Measurements from ENCODE around the gene MYH11. TPM values are rescaled to one million over a fixed set of nuclear protein-coding genes. Genes with fewer than 3 reads are reported as not detected.

The MYH11 gene
- total and polyA plus RNA-seq, 7 donors, result 6.1 to 26.4 (median 14.1) TPM

- Histone ChIP-seq H3K27me3 (ENCODE audit: insufficient read depth in 3 of 3, low read length in 2 of 3) (peaks cover 0 to 2% (median 0%) of the 10 kb centered on the region in 3 donors), H3K36me3 (ENCODE audit: insufficient read depth in 1 of 2, low read depth in 1 of 2) (no peaks in the 10 kb centered on the region), H3K4me3 (no peak overlapping the region), H3K4me1 (no peaks in the 10 kb centered on the region), H3K9me3 (no peaks in the 10 kb centered on the region), H3K27ac (no peak overlapping the region)
- ATAC-seq (no peak), DNase-seq (no peak)
- 75 to 81% (median 81%) methylated on average over 6 of the region's 6 CpGs for WGBS, 3 donors
- TF ChIP-seq, protein P1, sequence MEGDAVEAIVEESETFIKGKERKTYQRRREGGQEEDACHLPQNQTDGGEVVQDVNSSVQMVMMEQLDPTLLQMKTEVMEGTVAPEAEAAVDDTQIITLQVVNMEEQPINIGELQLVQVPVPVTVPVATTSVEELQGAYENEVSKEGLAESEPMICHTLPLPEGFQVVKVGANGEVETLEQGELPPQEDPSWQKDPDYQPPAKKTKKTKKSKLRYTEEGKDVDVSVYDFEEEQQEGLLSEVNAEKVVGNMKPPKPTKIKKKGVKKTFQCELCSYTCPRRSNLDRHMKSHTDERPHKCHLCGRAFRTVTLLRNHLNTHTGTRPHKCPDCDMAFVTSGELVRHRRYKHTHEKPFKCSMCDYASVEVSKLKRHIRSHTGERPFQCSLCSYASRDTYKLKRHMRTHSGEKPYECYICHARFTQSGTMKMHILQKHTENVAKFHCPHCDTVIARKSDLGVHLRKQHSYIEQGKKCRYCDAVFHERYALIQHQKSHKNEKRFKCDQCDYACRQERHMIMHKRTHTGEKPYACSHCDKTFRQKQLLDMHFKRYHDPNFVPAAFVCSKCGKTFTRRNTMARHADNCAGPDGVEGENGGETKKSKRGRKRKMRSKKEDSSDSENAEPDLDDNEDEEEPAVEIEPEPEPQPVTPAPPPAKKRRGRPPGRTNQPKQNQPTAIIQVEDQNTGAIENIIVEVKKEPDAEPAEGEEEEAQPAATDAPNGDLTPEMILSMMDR (IDR thresholded peaks at IDR 0.05), result no peak
- intact Hi-C loops (cut with DNase I), result loop anchor here (5.0 kb wide), 2 partner anchors 38 to 358 kb away; no protein-coding TSS in a partner anchor
These were observed 77.7 kb downstream of the MYH11 start for GRCh38 chr16:15778999-15779614.

- H3K9me3 ChIP-seq, result no peaks in the 10 kb centered on the region
- DNase-seq (no peak), ATAC-seq (no peak)
- 80 to 88% (median 81%) methylated on average over 8 of the region's 8 CpGs for WGBS, 3 donors
- intact Hi-C loops (cut with DNase I), result loop anchor here (5.0 kb wide), 2 partner anchors 39 to 359 kb away; no protein-coding TSS in a partner anchor
- no peak overlapping the region for H3K27ac ChIP-seq
- no peaks in the 10 kb centered on the region for H3K36me3 ChIP-seq (ENCODE audit: insufficient read depth in 1 of 2, low read depth in 1 of 2)
- H3K27me3 ChIP-seq (ENCODE audit: insufficient read depth in 3 of 3, low read length in 2 of 3), result peaks cover 0 to 2% (median 0%) of the 10 kb centered on the region in 3 donors
- TF ChIP-seq, protein P1 (IDR thresholded peaks at IDR 0.05), result no peak
- no peaks in the 10 kb centered on the region for H3K4me1 ChIP-seq
- no peak overlapping the region for H3K4me3 ChIP-seq
These were observed 78.6 kb downstream of the MYH11 start for GRCh38 chr16:15778204-15778743.

GRCh38 chr16:15777533-15778203, 79.2 kb downstream of the MYH11 start:
- H3K27ac ChIP-seq, result no peak overlapping the region
- intact Hi-C loops (cut with DNase I), result loop anchor here (5.0 kb wide), 2 partner anchors 40 to 360 kb away; no protein-coding TSS in a partner anchor
- DNase-seq (no peak), ATAC-seq (peak in 1 of 4 donors; percentile 44)
- no peaks in the 10 kb centered on the region for H3K36me3 ChIP-seq (ENCODE audit: insufficient read depth in 1 of 2, low read depth in 1 of 2)
- no peaks in the 10 kb centered on the region for H3K27me3 ChIP-seq (ENCODE audit: insufficient read depth in 3 of 3, low read length in 2 of 3)
- WGBS, 3 donors, result 61 to 65% (median 62%) methylated on average over 11 of the region's 11 CpGs
- no peaks in the 10 kb centered on the region for H3K4me1 ChIP-seq
- TF ChIP-seq, protein P1 (IDR thresholded peaks at IDR 0.05), result peak; percentile 38
- no peaks in the 10 kb centered on the region for H3K9me3 ChIP-seq
- no peak overlapping the region for H3K4me3 ChIP-seq

DNA sequence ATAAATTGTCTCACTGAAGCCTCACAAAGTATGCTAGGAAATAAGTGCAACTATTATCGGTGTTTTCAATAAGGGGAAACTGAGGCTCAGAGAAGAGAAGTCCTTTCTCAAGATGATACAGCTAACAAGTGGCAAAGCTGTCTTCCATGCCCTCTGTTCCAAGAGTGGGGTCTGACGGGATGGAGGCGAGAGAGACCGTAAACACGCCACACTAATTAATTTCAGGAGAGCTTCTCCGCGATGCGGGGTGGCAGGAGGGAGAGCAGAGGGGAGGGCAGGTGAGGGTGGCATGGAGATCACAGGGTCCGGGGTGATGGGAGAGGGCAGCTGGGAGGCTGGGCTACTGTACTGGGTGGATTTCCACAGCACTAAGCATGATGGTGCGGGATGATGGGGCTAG, 80.3 kb downstream of the MYH11 start:
- ATAC-seq (no peak), DNase-seq (no peak)
- intact Hi-C loops (cut with DNase I), result loop anchor here (5.0 kb wide), 2 partner anchors 41 to 361 kb away; no protein-coding TSS in a partner anchor
- H3K4me1 ChIP-seq, result no peaks in the 10 kb centered on the region
- H3K36me3 ChIP-seq (ENCODE audit: insufficient read depth in 1 of 2, low read depth in 1 of 2), result no peaks in the 10 kb centered on the region
- no peaks in the 10 kb centered on the region for H3K27me3 ChIP-seq (ENCODE audit: insufficient read depth in 3 of 3, low read length in 2 of 3)
- TF ChIP-seq, protein P1 (IDR thresholded peaks at IDR 0.05), result no peak
- H3K4me3 ChIP-seq, result no peak overlapping the region
- WGBS, 3 donors, result 65 to 77% (median 77%) methylated on average over 10 of the region's 10 CpGs
- H3K27ac ChIP-seq, result no peak overlapping the region
- H3K9me3 ChIP-seq, result no peaks in the 10 kb centered on the region

All from psoas muscle (tissue), 8 donors.